Left lung (tissue), 10 donors: ENCODE measurements around the gene FGFR4. TPM values are rescaled to one million over a fixed set of nuclear protein-coding genes. Genes with fewer than 3 reads are reported as not detected.

Experiments
- ATAC-seq: fragments of 200-7000 bp; cut with Tn5 transposase; one replicate; pipeline ENCODE4 v1.9.1; 2020; ENCODE audit warnings: moderate library complexity
- DNase-seq, 4 donors: peaks; one replicate each; pipeline ENCODE4 v3.0.0-alpha.2; 2013 to 2020
- H3K27ac ChIP-seq, 2 donors: fragments of 200-600 bp; sonication (generic) in 1 of 2; one replicate each; pipeline versions ENCODE4 v1.5.0 to v1.8.0; 2020 to 2021
- H3K27me3 ChIP-seq, 2 donors: fragments of 200-600 bp; sonication (generic) in 1 of 2; one replicate each; pipeline versions ENCODE4 v1.5.0 to v1.8.0; 2020 to 2021
- H3K36me3 ChIP-seq, 2 donors: fragments of 200-600 bp; sonication (generic) in 1 of 2; one replicate each; pipeline versions ENCODE4 v1.5.0 to v1.8.0; 2020 to 2021
- H3K4me1 ChIP-seq, 2 donors: fragments of 200-600 bp; one replicate each; pipeline ENCODE4 v1.8.0; 2021
- H3K4me3 ChIP-seq, 2 donors: fragments of 200-600 bp; sonication (generic) in 1 of 2; one replicate each; pipeline versions ENCODE4 v1.5.0 to v1.8.0; 2020 to 2021; ENCODE audit warnings: mild to moderate bottlenecking in 1 of 2
- H3K9me3 ChIP-seq, 2 donors: fragments of 200-600 bp; sonication (generic) in 1 of 2; one replicate each; pipeline versions ENCODE4 v1.5.0 to v1.8.0; 2020 to 2021
- intact Hi-C, 2 donors: fragments of 100-400 bp; cut with DNase I; formaldehyde crosslinking; loops; one replicate each; pipeline versions ENCODE4 v1.11.2 to v1.14.2; 2022
- polyA plus RNA-seq, 6 donors: library from polyadenylated mRNA; unstranded; fragments of 120-200 nt; gene quantifications; one replicate each; pipeline ENCODE4 v1.2.1, GENCODE V29; 2013; ENCODE audit not compliant: insufficient read length in 6 of 6
- total RNA-seq, 2 donors: library from RNA; stranded (reverse); fragmentation: NEBNext Ultra II Directional; extraction: Animal tissue kit (Norgen Biotek cat#: 25700); gene quantifications; one replicate each; pipeline ENCODE4 v1.2.1, GENCODE V29; 2021
- TF ChIP-seq, protein P1 (sequence below), 2 donors: fragments of 200-600 bp; sonication (generic) in 1 of 2; IDR thresholded peaks; one replicate each; pipeline versions ENCODE4 v1.5.0 to v1.8.0; 2021; ENCODE audit warnings: antibody characterized with exemption in 2 of 2
- donor health status: DM: no; HTN: yes; CAD: no.
- donor health status: DM: no; HTN: no; CAD: no.

The FGFR4 gene
- total and polyA plus RNA-seq, 8 donors: 14.8 to 325 (median 198) TPM

DNA sequence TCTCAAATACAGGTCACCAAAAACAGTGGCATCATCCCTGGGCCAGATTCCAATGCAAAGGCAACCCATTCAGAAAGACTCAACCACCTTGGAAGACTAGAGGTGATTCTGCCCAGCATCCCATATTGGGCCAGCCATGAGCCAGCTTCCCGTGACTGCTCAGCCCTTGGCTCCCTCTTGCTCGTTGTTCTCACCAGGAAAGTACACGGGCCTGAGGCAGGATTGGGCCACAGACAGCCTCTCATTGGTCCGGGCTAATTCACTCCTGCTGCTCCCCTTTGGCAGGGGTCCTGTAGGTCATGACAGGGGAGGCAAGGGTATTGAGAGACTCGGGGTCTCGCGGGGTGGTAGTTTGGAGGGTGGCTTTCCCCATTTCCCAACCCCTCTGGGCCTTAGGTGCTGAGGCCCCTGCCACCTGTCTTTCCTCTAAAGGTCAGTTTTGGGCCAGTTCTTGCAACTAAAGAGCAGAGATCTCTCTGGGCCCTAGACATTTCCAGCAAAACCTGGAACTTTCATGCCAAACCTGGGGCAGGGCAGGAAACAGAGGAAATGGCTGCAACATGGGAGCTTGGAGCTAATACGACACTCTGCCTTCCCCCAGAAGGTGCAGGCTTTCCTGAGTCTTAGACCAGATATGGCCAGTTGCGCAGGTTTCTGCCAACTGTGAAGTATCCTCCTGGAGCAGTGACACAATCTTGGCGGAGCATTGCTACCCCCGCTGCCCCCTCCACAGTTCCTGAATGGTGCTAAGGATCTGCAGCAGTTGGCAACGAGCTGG lies 22.0 kb upstream of the FGFR4 start:
- Histone ChIP-seq H3K9me3 (no peaks in the 10 kb centered on the region), H3K27ac (no peak overlapping the region)
- intact Hi-C loops: no loop called here

DNA sequence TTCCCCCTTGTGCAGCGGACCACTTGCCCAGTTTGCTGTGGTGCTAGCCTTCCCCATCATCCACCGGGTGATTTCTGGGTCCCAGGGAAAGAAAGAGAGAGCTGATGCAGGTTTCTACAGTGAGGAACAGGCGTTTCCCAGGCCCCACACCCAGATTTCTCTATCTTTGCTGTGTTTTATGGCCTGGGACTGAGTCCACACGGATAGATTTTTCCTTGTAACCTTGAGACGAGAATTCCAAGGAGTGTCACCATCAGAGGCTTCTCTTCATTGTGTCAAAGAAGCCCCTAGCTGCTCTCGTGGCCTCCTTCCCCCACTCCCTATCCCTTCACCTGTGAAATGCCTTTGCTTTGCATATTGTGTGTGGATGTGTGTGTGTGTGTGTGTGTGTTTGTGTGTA lies 21.2 kb upstream of the FGFR4 start:
- no peak overlapping the region for H3K4me3 ChIP-seq
- ATAC-seq (no peak), DNase-seq (no peak)
- H3K4me1 ChIP-seq: no peaks in the 10 kb centered on the region
- peaks cover 0 to 48% of the 10 kb centered on the region in 2 donors for H3K36me3 ChIP-seq
- intact Hi-C loops: no loop called here
- TF ChIP-seq, protein P1, sequence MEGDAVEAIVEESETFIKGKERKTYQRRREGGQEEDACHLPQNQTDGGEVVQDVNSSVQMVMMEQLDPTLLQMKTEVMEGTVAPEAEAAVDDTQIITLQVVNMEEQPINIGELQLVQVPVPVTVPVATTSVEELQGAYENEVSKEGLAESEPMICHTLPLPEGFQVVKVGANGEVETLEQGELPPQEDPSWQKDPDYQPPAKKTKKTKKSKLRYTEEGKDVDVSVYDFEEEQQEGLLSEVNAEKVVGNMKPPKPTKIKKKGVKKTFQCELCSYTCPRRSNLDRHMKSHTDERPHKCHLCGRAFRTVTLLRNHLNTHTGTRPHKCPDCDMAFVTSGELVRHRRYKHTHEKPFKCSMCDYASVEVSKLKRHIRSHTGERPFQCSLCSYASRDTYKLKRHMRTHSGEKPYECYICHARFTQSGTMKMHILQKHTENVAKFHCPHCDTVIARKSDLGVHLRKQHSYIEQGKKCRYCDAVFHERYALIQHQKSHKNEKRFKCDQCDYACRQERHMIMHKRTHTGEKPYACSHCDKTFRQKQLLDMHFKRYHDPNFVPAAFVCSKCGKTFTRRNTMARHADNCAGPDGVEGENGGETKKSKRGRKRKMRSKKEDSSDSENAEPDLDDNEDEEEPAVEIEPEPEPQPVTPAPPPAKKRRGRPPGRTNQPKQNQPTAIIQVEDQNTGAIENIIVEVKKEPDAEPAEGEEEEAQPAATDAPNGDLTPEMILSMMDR (IDR thresholded peaks at IDR 0.05): no peak
- H3K27me3 ChIP-seq: no peaks in the 10 kb centered on the region
- no peaks in the 10 kb centered on the region for H3K9me3 ChIP-seq
- no peak overlapping the region for H3K27ac ChIP-seq

More for the DNA sequence above, 22.0 kb upstream of the FGFR4 start:
- Histone ChIP-seq H3K4me1 (no peaks in the 10 kb centered on the region), H3K4me3 (no peak overlapping the region), H3K27me3 (no peaks in the 10 kb centered on the region), H3K36me3 (peaks cover 0 to 48% of the 10 kb centered on the region in 2 donors)
- TF ChIP-seq, protein P1 (IDR thresholded peaks at IDR 0.05): no peak
- no peak for ATAC-seq
- no peak for DNase-seq

DNA sequence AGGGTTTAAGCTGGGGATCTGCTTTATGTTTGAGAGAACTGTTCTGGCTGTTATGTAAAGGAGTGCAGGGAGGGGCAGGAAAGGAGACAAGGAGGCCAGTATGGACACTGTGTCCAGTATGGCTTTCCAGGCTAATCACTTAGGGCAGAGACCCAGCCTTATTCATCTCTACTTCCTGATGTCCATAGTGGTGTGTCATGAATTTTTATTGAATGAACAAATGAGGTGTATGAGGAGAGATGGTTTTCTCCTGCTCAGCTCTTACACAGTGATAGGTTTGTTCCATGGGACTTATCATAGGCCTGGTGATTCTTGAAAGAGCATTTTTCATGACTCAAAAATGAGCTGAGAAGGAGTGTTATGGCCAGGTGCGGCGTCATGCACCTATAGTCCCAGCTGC lies 20.5 kb upstream of the FGFR4 start:
- TF ChIP-seq, protein P1 (IDR thresholded peaks at IDR 0.05): no peak

DNA sequence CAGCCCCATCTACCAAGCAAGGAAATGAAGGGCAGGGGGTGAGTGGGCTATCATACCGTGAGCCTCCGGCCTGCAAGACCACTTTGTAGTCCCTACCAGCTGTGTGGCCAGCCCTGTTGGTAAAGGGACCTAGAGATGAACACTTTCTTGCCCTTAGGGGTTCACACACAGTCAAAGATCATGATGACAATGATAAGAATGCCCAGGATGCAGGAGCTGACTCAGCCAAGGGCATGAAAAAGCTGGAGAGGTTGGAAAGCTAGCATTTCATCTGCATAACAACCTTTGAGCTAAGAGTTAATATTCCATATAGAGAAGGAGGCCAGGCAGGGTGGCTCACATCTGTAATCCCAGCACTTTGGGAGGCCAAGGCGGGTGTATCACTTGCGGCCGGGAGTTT lies 19.2 kb upstream of the FGFR4 start:
- ATAC-seq (no peak), DNase-seq (no peak)
- Histone ChIP-seq H3K4me3 (no peak overlapping the region), H3K9me3 (no peaks in the 10 kb centered on the region), H3K27ac (no peak overlapping the region), H3K27me3 (no peaks in the 10 kb centered on the region), H3K36me3 (peaks cover 0 to 39% of the 10 kb centered on the region in 2 donors), H3K4me1 (no peaks in the 10 kb centered on the region)
- TF ChIP-seq, protein P1 (IDR thresholded peaks at IDR 0.05): no peak
- intact Hi-C loops: no loop called here

More for the DNA sequence above, 20.5 kb upstream of the FGFR4 start:
- no peak for ATAC-seq
- H3K27me3 ChIP-seq: no peaks in the 10 kb centered on the region
- no peak for DNase-seq
- no peak overlapping the region for H3K27ac ChIP-seq
- H3K36me3 ChIP-seq: peaks cover 0 to 48% of the 10 kb centered on the region in 2 donors
- intact Hi-C loops: no loop called here
- no peak overlapping the region for H3K4me3 ChIP-seq
- H3K4me1 ChIP-seq: no peaks in the 10 kb centered on the region
- no peaks in the 10 kb centered on the region for H3K9me3 ChIP-seq

DNA sequence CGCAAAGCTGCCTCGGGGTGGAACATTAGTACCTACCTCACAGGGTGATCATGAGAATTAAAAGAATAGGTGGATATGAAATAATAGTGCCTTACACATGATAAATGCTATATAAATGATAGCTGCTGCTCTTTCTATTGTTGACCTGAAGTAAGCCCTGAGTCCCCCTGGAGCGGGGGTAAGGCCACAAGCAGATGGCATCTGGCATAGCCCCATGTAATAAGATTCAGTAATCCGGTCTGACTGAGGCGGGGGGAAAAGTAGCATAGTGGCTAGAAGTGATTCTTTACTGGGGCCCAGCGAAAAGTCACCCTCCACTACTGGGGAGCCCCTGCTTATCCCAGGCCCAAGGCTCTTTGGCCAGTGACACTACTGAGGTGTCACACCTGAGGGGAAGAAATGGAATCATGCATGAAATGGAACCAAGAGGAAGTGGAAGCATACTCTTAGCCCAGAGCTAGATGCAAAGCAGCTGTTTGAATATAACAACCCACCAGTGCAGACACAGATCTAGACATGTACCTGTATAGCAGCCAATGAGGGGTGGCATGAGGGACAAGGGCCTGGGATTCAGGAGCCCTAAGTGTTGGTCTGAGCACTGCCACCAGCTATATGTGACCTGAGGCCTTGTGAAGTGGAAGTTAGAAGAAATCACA lies 16.1 kb upstream of the FGFR4 start:
- H3K36me3 ChIP-seq: peaks cover 0 to 11% of the 10 kb centered on the region in 2 donors
- DNase-seq: no peak
- H3K4me1 ChIP-seq: no peaks in the 10 kb centered on the region
- no peak overlapping the region for H3K4me3 ChIP-seq
- TF ChIP-seq, protein P1 (IDR thresholded peaks at IDR 0.05): no peak
- intact Hi-C loops: no loop called here
- ATAC-seq: no peak
- no peak overlapping the region for H3K27ac ChIP-seq
- no peaks in the 10 kb centered on the region for H3K27me3 ChIP-seq
- no peaks in the 10 kb centered on the region for H3K9me3 ChIP-seq
